ENCODE measurements around the gene PDZRN4. TPM values are rescaled to one million over a fixed set of nuclear protein-coding genes. Genes with fewer than 3 reads are reported as not detected.
"Not testable (repeated sequence)": the region's sequence is repeated elsewhere in the genome, so short reads cannot be mapped to it uniquely, and the experiment has no call there.

Gene PDZRN4
- total and polyA plus RNA-seq, 2 donors = 11.5 to 26.5 TPM

- Histone ChIP-seq H3K36me3 (ENCODE audit: insufficient read depth) (no peaks in the 10 kb centered on the region), H3K4me3 (ENCODE audit: low read depth, low read length) (no peak overlapping the region), H3K27ac (ENCODE audit: low read depth) (no peak overlapping the region), H3K4me1 (ENCODE audit: insufficient read depth) (no peaks in the 10 kb centered on the region)
- WGBS = 91% methylated on average over 6 of the region's 6 CpGs
- no peak for DNase-seq (ENCODE audit: extremely low spot score)
These were observed 357.6 kb downstream of the PDZRN4 start for GRCh38 chr12:41545761-41546160.

- not testable (repeated sequence) for H3K4me1 ChIP-seq (ENCODE audit: insufficient read depth); H3K36me3 ChIP-seq (ENCODE audit: insufficient read depth); H3K4me3 ChIP-seq (ENCODE audit: low read depth, low read length); H3K27ac ChIP-seq (ENCODE audit: low read depth); DNase-seq (ENCODE audit: extremely low spot score)
- 58% methylated on average over 1 of the region's 1 CpG for WGBS
These were observed 359.0 kb downstream of the PDZRN4 start for GRCh38 chr12:41547071-41547470.

- Histone ChIP-seq H3K4me3 (ENCODE audit: low read depth, low read length) (no peak overlapping the region), H3K4me1 (ENCODE audit: insufficient read depth) (no peaks in the 10 kb centered on the region), H3K27ac (ENCODE audit: low read depth) (no peak overlapping the region), H3K36me3 (ENCODE audit: insufficient read depth) (no peaks in the 10 kb centered on the region)
- 98% methylated on average over 4 of the region's 4 CpGs for WGBS
- no peak for DNase-seq (ENCODE audit: extremely low spot score)
These were observed 360.8 kb downstream of the PDZRN4 start for GRCh38 chr12:41548926-41549325.

- 70% methylated on average over 9 of the region's 9 CpGs for WGBS
These were observed 364.5 kb downstream of the PDZRN4 start for GRCh38 chr12:41552588-41552987.

GRCh38 chr12:41556176-41556575 lies 368.1 kb downstream of the PDZRN4 start:
- no peak for DNase-seq (ENCODE audit: extremely low spot score)
- no peak overlapping the region for H3K27ac ChIP-seq (ENCODE audit: low read depth)
- H3K36me3 ChIP-seq (ENCODE audit: insufficient read depth) = no peaks in the 10 kb centered on the region
- WGBS = 92% methylated on average over 3 of the region's 3 CpGs
- H3K4me1 ChIP-seq (ENCODE audit: insufficient read depth) = no peaks in the 10 kb centered on the region
- H3K4me3 ChIP-seq (ENCODE audit: low read depth, low read length) = no peak overlapping the region

More at GRCh38 chr12:41552588-41552987, 364.5 kb downstream of the PDZRN4 start:
- Histone ChIP-seq H3K36me3 (ENCODE audit: insufficient read depth) (no peaks in the 10 kb centered on the region), H3K4me1 (ENCODE audit: insufficient read depth) (no peaks in the 10 kb centered on the region), H3K4me3 (ENCODE audit: low read depth, low read length) (no peak overlapping the region), H3K27ac (ENCODE audit: low read depth) (no peak overlapping the region)
- DNase-seq (ENCODE audit: extremely low spot score) = no peak

- 91% methylated on average over 4 of the region's 4 CpGs for WGBS
These were observed 369.2 kb downstream of the PDZRN4 start for GRCh38 chr12:41557344-41557743.

GRCh38 chr12:41558671-41559070 lies 370.6 kb downstream of the PDZRN4 start:
- DNase-seq (ENCODE audit: extremely low spot score) = no peak
- no peaks in the 10 kb centered on the region for H3K4me1 ChIP-seq (ENCODE audit: insufficient read depth)
- 88% methylated on average over 1 of the region's 1 CpG for WGBS

More at GRCh38 chr12:41557344-41557743, 369.2 kb downstream of the PDZRN4 start:
- Histone ChIP-seq H3K4me3 (ENCODE audit: low read depth, low read length) (no peak overlapping the region), H3K4me1 (ENCODE audit: insufficient read depth) (no peaks in the 10 kb centered on the region), H3K36me3 (ENCODE audit: insufficient read depth) (no peaks in the 10 kb centered on the region), H3K27ac (ENCODE audit: low read depth) (no peak overlapping the region)
- no peak for DNase-seq (ENCODE audit: extremely low spot score)

GRCh38 chr12:41563051-41563450 lies 374.9 kb downstream of the PDZRN4 start:
- no peak overlapping the region for H3K27ac ChIP-seq (ENCODE audit: low read depth)
- WGBS = 96% methylated on average over 12 of the region's 12 CpGs
- H3K4me1 ChIP-seq (ENCODE audit: insufficient read depth) = no peaks in the 10 kb centered on the region
- no peaks in the 10 kb centered on the region for H3K36me3 ChIP-seq (ENCODE audit: insufficient read depth)
- no peak for DNase-seq (ENCODE audit: extremely low spot score)
- no peak overlapping the region for H3K4me3 ChIP-seq (ENCODE audit: low read depth, low read length)

More at GRCh38 chr12:41558671-41559070, 370.6 kb downstream of the PDZRN4 start:
- Histone ChIP-seq H3K4me3 (ENCODE audit: low read depth, low read length) (no peak overlapping the region), H3K27ac (ENCODE audit: low read depth) (no peak overlapping the region), H3K36me3 (ENCODE audit: insufficient read depth) (no peaks in the 10 kb centered on the region)

GRCh38 chr12:41564816-41565215 lies 376.7 kb downstream of the PDZRN4 start:
- H3K4me3 ChIP-seq (ENCODE audit: low read depth, low read length) = no peak overlapping the region
- H3K27ac ChIP-seq (ENCODE audit: low read depth) = no peak overlapping the region
- DNase-seq (ENCODE audit: extremely low spot score) = no peak
- WGBS = 96% methylated on average over 1 of the region's 1 CpG
- H3K4me1 ChIP-seq (ENCODE audit: insufficient read depth) = no peaks in the 10 kb centered on the region
- no peaks in the 10 kb centered on the region for H3K36me3 ChIP-seq (ENCODE audit: insufficient read depth)

GRCh38 chr12:41566703-41567102 lies 378.6 kb downstream of the PDZRN4 start:
- H3K36me3 ChIP-seq (ENCODE audit: insufficient read depth) = no peaks in the 10 kb centered on the region
- WGBS = 92% methylated on average over 2 of the region's 2 CpGs

GRCh38 chr12:41573445-41573844 lies 385.3 kb downstream of the PDZRN4 start:
- WGBS = 97% methylated on average over 17 of the region's 17 CpGs
- no peak for DNase-seq (ENCODE audit: extremely low spot score)
- Histone ChIP-seq H3K36me3 (ENCODE audit: insufficient read depth) (no peaks in the 10 kb centered on the region), H3K27ac (ENCODE audit: low read depth) (no peak overlapping the region), H3K4me1 (ENCODE audit: insufficient read depth) (no peaks in the 10 kb centered on the region), H3K4me3 (ENCODE audit: low read depth, low read length) (no peak overlapping the region)

More at GRCh38 chr12:41566703-41567102, 378.6 kb downstream of the PDZRN4 start:
- DNase-seq (ENCODE audit: extremely low spot score) = no peak
- H3K27ac ChIP-seq (ENCODE audit: low read depth) = no peak overlapping the region
- H3K4me3 ChIP-seq (ENCODE audit: low read depth, low read length) = no peak overlapping the region
- H3K4me1 ChIP-seq (ENCODE audit: insufficient read depth) = no peaks in the 10 kb centered on the region

- Histone ChIP-seq H3K4me1 (ENCODE audit: insufficient read depth) (no peaks in the 10 kb centered on the region), H3K4me3 (ENCODE audit: low read depth, low read length) (no peak overlapping the region), H3K36me3 (ENCODE audit: insufficient read depth) (no peaks in the 10 kb centered on the region), H3K27ac (ENCODE audit: low read depth) (no peak overlapping the region)
- WGBS = 80% methylated on average over 1 of the region's 1 CpG
- DNase-seq (ENCODE audit: extremely low spot score) = no peak
These were observed 388.8 kb downstream of the PDZRN4 start for GRCh38 chr12:41576925-41577324.

GRCh38 chr12:41577995-41578394 lies 389.9 kb downstream of the PDZRN4 start:
- Histone ChIP-seq H3K4me1 (ENCODE audit: insufficient read depth) (no peaks in the 10 kb centered on the region), H3K4me3 (ENCODE audit: low read depth, low read length) (no peak overlapping the region), H3K27ac (ENCODE audit: low read depth) (no peak overlapping the region), H3K36me3 (ENCODE audit: insufficient read depth) (no peaks in the 10 kb centered on the region)
- no peak for DNase-seq (ENCODE audit: extremely low spot score)

- Histone ChIP-seq H3K27ac (ENCODE audit: low read depth) (no peak overlapping the region), H3K36me3 (ENCODE audit: insufficient read depth) (no peaks in the 10 kb centered on the region), H3K4me1 (ENCODE audit: insufficient read depth) (no peaks in the 10 kb centered on the region), H3K4me3 (ENCODE audit: low read depth, low read length) (no peak overlapping the region)
- no peak for DNase-seq (ENCODE audit: extremely low spot score)
- WGBS = 96% methylated on average over 3 of the region's 3 CpGs
These were observed 397.7 kb downstream of the PDZRN4 start for GRCh38 chr12:41585784-41586183.

- Histone ChIP-seq H3K4me3 (ENCODE audit: low read depth, low read length) (no peak overlapping the region), H3K36me3 (ENCODE audit: insufficient read depth) (no peaks in the 10 kb centered on the region), H3K4me1 (ENCODE audit: insufficient read depth) (no peaks in the 10 kb centered on the region), H3K27ac (ENCODE audit: low read depth) (no peak overlapping the region)
- no peak for DNase-seq (ENCODE audit: extremely low spot score)
- WGBS = 91% methylated on average over 1 of the region's 1 CpG
These were observed 399.5 kb downstream of the PDZRN4 start for GRCh38 chr12:41587574-41587973.

Measured in urinary bladder (tissue), 4 donors.